NCI-H146 treated with DMSO at 0.1 percent for 48 hours (cell line): ENCODE results near the gene KRR1.

Experiments used
- DNase-seq: peaks from one replicate; lab custom pipeline; 2025; ENCODE audit not compliant: unreplicated experiment; lab: John Stamatoyannopoulos, UW

KRR1 gene

DNA sequence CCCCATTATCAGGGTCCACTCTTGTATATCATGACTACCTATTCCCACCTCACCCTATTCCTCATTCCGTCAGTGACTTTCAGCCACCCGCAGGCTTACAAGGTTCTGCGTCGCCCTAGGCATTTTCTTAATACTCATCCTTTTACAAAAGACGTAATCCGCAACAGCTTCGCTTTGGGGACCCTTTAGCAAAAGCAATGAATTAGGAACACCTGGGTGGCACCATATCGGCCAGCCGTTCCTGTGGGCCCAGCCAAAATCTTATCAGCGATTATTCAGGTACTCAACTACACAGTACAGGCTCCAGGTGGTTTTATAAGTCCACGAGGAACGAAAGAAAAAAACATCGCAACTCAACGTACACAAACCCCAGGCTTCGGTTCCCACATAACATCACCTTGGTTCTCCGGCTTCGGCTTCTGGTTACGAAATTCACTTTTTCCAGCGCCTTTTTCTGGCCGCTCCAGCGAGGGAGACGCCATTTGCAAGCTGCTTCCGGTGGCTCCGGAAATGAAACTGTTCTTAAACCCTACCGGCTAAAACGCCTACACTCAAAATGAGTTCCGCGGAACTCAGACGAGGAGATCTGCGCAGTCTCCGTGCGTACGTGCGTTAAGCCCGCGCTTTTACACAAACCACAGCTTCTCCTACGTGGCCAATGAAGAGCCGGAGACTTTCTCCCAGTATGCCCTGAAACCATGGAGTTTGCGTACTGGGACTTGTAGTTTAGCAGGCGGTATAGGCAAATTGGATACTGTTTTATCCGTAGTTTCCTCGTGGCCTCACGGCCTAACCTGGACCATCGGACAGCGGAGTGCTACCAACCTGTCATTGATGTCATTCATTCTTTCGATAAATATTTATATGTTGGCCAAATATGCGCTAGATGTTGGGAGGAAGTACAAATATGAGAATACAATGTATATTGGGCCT lies at the start of gene KRR1:
TSS of gene KRR1 (minus strand) at position 494 of the 933 bp plus-strand sequence. CDS start at position 482, 12 bp downstream.
- peak; percentile 95 for DNase-seq

DNA sequence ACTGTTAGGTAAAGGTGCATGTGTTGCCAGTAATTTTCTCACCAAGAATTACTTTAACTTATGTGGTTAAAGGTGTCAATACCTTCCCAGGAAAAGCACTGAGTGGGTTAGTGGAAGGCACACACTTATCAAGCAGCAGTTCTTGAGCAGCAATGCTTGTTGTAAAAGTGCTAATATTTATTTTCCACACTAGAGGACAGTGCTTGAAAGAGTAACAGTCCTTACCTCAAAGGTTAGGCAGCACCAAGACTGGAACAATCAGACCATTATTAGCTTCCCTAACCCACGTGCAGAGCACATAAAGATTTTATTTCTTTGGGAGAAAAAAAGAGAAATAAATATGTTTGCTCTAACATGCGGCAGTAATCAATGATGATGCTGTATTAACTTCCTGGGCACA lies 48.8 kb upstream of the KRR1 start:
- peak; percentile 40 for DNase-seq

DNA sequence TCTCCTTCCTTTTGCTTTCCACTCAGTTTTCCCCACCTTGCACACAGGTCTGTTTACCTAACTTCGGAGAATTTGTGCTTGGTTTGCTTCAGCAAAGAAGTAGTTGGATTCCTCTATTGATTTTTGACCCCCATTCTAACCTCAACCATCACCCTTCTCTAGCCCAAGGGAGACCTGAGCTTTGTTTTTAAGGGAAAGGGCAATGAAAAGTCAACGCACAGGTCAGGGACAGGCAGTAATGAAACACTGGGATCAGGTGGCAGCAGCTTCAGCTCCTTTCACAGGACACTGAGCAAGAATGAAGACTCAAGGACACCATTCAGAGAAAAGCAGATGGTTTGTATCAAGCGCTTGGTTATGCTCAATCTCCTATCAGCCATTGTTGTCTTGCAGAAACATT lies 46.9 kb upstream of the KRR1 start:
- no peak for DNase-seq

DNA sequence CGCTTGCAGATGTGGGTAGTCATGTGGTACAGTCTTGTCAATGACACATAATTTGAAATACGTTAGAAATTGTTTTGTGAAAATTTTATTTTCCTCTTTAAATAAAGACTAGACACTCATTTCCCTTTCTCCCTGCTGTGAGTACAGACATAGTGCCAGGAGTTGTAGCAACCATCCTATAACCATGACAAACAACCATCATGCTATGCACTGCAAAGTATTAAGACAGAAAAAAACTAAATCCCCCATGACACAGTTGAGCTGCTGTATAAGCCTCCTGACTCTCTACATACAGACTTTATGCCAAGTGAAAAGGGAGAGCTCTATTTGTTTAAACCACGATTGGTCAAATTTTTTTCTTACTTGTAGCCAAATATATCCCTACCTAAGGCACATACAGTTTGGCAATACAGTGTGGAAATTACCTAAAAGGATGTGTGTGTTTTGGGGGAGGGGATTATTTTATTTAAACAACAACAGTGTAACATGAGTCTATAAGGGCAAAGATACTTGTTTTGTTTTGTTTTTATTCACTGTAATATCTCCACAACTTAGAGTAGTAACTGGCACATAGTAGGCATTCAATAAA lies 45.0 kb upstream of the KRR1 start:
- no peak for DNase-seq

DNA sequence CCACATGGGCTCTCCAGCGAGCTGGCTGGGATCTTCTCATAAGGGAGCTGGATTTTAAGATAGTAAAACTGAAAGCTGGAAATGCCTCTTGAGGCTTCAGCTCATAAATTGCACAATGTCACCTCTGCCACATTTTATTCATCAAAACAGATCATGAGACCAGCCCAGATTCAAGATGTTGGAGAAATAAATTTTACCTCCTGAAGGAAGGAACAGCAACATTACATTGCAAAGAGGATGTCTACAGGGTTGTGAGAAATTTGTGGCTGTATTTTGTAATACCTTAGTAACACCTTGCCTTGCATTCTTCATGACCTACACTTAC lies 43.1 kb upstream of the KRR1 start:
- DNase-seq, result no peak

DNA sequence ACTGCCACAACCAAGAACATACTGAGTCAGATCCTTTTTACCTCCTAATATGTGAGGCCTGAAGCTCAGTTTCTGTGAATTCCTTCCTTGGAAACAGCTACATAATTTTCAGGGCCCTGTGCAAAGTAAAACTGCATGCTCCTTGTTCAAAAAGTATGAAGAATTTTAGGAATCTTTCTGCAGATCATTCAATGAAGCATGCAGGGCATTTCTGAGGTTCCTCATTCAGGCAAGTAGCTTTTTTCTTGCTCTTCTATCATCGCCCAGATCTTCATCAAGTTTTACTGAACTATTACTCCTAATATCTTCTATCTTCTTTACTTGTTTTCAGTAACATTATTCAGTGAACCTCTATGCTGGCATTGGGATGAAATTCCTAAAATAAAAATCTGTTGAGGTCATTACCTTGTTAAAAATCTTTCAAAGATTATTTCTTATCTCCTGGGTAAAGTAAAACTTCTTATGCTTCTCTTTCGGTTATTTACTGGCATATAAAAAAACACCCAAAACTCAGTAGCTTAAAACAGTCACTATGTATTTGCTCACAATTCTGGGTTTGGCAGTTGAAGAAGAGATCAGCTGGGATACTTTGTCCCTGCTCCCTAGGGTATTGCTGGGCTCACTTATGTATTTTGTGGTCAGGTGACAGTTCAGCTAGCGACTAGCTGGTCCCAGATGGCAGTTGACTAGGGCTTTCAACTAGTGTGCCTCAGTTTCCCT lies 42.6 kb upstream of the KRR1 start:
- no peak for DNase-seq

DNA sequence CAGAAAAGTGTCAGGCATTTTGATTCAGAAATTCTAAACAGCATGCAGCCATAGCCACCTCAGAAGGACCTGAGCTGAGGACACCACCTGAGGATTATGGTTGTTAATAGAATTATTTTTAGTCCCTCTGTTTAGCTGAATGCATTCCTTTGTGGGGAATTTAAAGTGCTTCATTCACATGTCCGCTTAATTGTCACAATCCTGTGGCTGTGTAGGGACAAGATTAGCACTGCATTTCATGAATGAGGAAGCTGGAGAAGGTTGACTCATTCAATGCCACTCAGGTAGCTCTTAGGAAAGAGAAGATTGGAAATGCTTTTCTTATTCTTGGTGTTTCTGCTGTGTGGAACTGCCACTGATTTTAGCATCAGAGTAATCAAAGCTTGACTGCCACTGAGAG lies 42.0 kb upstream of the KRR1 start:
- DNase-seq, result no peak

DNA sequence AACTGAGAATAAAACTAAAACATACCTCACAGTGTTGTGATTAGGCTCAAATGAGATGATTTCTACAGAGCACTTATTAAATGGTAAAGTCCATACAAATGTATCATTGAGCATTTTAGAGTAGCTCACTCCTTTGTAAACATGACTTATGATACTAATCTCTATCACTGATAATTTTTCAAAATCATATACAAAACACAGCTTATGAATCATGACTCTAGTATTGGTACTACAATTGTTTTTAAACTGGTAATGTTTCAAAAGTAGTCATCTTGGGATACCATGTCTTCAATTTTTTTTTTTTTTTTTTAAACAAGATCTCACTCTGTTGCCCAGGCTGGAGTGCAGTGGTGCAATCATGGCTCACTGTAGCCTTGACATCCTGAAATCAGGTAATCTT lies 40.1 kb upstream of the KRR1 start:
- no peak for DNase-seq

DNA sequence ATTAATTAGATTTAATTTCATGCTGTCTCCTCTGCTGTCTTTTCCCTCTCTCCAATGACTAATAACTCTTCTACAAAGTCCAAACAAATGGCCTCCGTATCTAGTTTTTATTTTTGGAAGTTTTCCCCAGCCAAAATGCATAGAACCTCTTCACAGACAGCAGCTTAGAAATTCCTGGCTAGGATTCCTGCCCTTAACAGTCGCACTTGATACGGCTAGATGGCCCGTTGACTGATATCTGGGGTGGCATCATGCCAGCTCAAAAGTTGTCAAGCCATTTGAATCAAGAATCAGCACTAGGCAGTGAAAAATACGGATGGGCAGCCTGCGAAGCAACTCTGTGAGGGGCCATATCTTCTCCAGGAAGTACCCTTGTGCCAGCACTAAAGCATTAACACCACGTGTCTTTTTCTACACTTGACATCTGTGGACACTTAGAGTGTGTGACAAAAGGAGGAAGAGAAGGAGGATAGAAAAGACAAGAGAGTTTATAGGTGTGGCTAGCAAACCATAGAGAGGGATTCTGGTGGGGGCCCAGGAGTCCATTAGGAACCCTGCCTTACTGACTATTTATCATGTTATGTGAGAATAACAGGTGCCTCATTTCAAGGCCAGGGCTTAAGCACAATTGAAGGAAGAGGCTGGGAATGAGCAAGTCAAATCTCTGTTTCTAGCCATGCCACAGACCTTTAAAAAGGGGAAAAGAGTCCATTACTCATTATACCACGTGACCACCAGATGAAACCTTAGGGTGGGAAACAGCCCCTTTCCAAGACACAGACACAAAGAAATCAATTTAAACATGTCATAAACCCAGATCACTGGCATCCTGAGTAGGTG lies 39.2 kb upstream of the KRR1 start:
- DNase-seq, result no peak

DNA sequence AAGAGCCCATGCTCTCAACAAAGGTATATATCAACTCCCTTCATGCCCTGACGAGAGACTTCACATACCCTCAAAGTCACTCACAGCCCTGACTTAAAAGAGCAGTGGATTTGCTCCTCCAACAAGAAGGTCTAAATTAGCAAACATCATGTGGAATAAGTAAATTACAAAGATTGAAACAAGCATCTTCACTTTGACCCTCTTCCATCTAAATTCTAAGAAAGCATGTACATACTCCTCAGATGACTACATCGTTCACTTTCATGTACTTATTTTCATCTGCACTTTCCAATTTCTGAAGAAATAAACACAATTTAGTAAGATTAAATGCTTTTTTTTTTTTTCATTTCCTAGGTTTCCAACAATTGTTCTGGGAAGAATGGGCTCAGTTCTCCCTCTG lies 38.6 kb upstream of the KRR1 start:
- DNase-seq, result no peak

DNA sequence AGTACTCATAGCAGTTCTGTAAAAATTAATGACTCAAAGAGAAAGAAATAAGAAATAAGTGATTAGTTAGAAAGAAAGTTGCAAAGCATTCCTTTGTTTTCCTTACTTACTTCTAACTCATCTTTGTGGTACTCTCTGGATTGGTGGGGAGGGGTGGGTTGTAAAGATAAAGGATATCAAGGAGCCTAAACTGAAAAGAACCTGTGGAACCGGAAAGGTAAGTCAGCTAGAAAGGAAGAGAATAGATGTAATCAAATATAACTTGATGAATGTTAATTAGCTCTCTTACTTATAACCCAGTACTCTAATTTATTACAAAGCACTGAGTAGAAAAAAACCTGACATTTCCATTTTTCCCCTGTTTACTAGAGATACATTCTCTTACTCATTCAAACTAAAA lies 37.5 kb upstream of the KRR1 start:
- no peak for DNase-seq

DNA sequence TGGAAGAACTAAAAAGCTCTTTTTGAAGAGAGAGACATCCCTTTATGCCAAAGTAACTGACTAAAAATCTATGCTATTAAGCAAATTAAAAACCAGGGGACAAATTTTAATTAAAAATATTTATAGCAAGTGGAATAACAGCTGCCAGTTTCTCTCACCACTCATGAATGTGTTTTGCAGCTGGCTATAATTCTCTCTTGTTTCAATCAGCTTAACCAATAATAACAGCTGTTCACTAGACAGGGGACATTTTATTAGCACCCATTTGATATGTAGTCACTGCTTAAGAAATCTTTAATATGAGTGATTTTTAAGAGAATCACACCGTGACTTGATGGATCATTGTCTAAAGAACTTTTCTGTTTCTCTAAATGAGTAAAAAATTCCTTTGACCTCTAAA lies 34.2 kb upstream of the KRR1 start:
- DNase-seq, result no peak

DNA sequence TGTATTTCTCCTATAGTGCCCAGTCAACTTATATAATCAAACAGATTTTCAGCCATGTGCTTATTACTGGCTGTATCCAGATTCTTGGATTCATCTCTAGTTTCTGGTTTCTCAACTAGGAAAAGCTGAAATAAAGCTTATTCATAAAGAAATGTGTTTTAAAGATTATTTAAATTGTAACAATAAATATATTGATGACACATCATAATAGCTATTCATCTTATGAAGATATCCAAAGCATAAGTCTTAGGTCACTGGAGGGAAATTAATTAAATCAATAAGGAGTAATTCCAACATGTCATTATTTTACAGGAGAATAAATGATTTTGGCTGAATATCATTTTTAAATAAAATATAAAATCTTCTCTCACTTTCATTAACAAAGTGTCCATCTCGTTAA lies 32.1 kb upstream of the KRR1 start:
- no peak for DNase-seq

DNA sequence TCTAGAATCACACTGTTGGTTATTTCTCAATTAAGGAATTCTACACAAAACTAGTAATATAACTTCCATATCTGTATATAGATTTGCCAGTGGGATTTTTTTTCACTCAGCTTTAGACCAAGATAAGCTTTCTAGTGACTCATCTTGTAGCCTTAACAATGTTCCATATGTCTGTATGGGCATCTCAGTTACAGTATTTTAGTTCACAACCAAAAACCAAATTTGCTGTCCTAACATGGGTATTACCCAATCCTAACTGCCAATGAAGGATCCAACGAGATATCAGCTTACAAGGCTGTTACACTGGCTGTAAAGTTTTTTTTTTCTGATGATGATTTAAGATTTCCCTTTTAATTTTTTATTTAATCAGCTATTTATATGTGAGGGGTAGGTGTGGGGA lies 31.5 kb upstream of the KRR1 start:
- no peak for DNase-seq

DNA sequence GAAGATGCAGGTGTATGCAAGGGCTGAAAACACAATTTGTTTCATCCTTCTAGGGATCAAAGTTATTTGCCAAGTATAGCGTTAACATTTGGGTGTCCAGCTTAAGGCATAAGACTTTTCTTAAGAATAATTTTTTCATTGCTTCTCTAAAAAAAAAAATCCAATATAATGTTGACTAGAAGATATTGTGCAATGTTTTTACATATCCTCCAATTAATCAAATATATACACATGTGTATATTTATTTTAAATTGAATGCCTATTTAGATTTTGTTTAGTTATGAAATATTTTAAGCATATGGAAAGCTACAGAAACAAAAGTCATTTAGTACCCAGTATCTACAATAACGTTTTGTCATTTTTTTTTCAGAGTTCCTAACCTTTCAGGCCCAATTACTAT lies 28.5 kb upstream of the KRR1 start:
- no peak for DNase-seq

DNA sequence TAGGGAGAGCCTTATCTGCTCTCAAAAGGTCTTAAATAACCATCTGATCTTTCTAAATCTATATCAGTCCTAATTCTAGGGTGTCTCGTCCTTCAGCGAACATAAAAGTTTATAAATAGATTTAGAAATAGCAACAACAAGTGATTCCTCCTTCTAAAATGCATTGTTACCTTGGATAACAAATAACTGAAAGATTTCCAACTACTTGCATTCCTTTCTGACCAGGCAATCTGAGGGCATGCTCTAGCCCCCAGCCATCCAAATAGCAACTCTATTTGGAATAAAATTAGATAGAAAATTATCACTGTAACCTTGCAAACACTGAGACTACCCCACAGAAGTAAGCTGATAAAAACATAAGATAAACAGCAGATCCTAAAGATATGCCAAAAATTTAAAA lies 21.8 kb upstream of the KRR1 start:
- DNase-seq, result no peak

DNA sequence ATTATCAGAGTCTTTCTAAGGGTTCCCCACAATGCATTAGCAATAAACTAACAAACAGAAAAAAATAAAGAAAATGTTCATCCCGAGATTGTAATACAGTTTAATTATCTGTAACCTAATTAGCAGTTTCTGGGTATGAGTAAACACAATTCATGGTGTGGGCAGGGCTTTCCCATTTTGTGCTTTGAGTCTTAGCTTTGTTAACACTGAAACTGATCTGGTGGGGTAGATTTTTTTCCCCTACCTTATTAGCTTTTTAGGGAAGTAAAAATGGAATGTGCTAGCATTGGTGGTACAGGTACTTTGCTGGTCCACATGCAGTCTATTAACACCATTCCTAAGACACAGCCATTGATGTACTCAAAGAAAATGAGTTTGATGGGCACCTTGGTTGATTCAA lies 18.4 kb upstream of the KRR1 start:
- DNase-seq, result no peak

DNA sequence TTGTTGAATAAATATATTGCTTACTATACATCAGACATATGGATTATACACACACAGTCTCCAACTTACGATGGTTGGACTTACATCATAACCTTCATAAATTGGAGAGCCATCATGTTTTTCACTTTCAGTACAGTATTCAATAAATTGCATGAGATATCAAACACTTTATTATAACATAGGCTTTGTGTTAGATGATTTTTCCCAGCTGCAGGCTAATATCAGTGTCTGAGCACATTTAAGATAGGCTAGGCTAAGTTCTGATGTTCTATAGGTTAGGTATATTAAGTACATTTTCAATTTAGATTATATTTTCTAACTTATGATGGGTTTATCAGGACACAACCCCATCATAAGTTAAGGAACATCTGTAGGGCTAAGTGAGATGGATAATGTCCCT lies 17.9 kb upstream of the KRR1 start:
- no peak for DNase-seq

DNA sequence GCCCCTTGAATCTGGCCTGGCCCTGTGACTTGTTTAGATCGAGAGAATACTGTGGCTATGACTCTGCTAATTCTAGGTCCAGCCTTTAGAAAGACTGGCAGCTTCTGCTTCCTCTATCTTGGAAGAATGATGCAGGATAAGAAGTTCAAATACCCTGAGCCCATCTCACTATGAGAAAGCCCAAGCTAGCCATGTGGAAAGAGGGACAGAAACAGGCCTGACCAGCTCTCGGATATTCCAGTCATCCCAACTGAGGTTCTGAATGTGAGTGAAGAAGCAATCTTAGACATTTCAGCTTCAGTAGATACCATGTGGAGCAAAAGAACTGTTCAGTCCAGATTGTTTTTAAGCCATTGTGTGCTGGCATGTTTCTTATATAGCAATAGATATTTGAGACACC lies 17.3 kb upstream of the KRR1 start:
- no peak for DNase-seq

DNA sequence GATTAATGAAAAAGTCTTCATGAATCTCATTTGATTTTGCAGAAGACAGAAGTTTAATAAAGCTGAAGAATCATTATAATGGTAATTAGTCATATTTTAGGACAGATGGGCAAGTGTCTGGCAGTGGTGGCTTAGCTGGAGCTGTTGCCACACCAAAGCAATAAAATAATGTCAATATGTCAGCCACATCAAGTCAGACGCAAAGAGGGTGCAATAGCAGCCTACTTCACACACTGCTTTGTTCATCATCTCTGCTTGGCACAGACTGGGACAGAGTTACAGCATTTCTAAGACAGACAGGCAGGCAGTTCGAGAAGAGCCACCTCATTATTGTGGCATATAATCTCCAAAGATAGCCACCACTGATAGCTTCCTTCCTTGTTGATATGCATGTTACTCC lies 16.9 kb upstream of the KRR1 start:
- DNase-seq, result no peak
